Glutamatergic neuron (in vitro differentiated cells): ENCODE results near the gene LRP4. TPM values are rescaled to one million over a fixed set of nuclear protein-coding genes. Genes with fewer than 3 reads are reported as not detected.

Source experiments
- DNase-seq: peaks from one replicate; pipeline ENCODE4 v3.0.0; 2022
- H3K27ac Mint-ChIP-seq: one replicate; pipeline ENCODE4 v1.8.0; 2020; ENCODE audit warnings: mild to moderate bottlenecking, mixed read lengths, inconsistent platforms; ENCODE audit not compliant: unreplicated experiment
- H3K27me3 Mint-ChIP-seq: one replicate; pipeline ENCODE4 v1.8.0; 2020; ENCODE audit warnings: mild to moderate bottlenecking, moderate library complexity, mixed read lengths, inconsistent platforms; ENCODE audit not compliant: unreplicated experiment
- H3K36me3 Mint-ChIP-seq: one replicate; pipeline ENCODE4 v1.8.0; 2020; ENCODE audit warnings: mild to moderate bottlenecking, mixed read lengths, inconsistent platforms; ENCODE audit not compliant: unreplicated experiment
- H3K4me1 Mint-ChIP-seq: one replicate; pipeline ENCODE4 v1.8.0; 2020; ENCODE audit warnings: mild to moderate bottlenecking, low read depth, mixed read lengths, inconsistent platforms; ENCODE audit not compliant: unreplicated experiment
- H3K4me3 Mint-ChIP-seq: one replicate; pipeline ENCODE4 v1.8.0; 2020; ENCODE audit warnings: mild to moderate bottlenecking, mixed read lengths, inconsistent platforms; ENCODE audit not compliant: unreplicated experiment
- H3K9me3 Mint-ChIP-seq: one replicate; pipeline ENCODE4 v1.8.0; 2020; ENCODE audit warnings: mild to moderate bottlenecking, moderate library complexity, mixed read lengths, inconsistent platforms; ENCODE audit not compliant: unreplicated experiment
- CTCF ChIP-seq: fragments of 200-600 bp; sonication (generic); IDR thresholded peaks from one replicate; pipeline ENCODE4 v1.5.0; 2021; ENCODE audit not compliant: partially characterized antibody, unreplicated experiment
- total RNA-seq: library from RNA; stranded (reverse); fragmentation: NEBNext Ultra II Directional; extraction: Animal tissue kit (Norgen Biotek cat#: 25700); gene quantifications from one replicate; pipeline ENCODE4 v1.2.1, GENCODE V29; 2021; ENCODE audit not compliant: unreplicated experiment

LRP4 gene
- total RNA-seq, 1 donor from 2014 or later = 25.0 TPM

- no peak overlapping the region for H3K4me3 Mint-ChIP-seq
- no peaks in the 10 kb centered on the region for H3K27me3 Mint-ChIP-seq
- no peak for DNase-seq
- H3K36me3 Mint-ChIP-seq = peaks cover 5% of the 10 kb centered on the region
- no peaks in the 10 kb centered on the region for H3K4me1 Mint-ChIP-seq
- no peak overlapping the region for H3K27ac Mint-ChIP-seq
- H3K9me3 Mint-ChIP-seq = no peaks in the 10 kb centered on the region
- TF ChIP-seq CTCF = no peak
These were observed 42.7 kb upstream of the LRP4 start for GRCh38 chr11:46961041-46961440.

GRCh38 chr11:46958777-46959176 is 40.4 kb upstream of the LRP4 start:
- H3K4me1 Mint-ChIP-seq = no peaks in the 10 kb centered on the region
- no peak overlapping the region for H3K27ac Mint-ChIP-seq
- no peak for DNase-seq
- no peak for TF ChIP-seq CTCF
- no peaks in the 10 kb centered on the region for H3K36me3 Mint-ChIP-seq
- H3K4me3 Mint-ChIP-seq = no peak overlapping the region
- no peaks in the 10 kb centered on the region for H3K9me3 Mint-ChIP-seq
- H3K27me3 Mint-ChIP-seq = no peaks in the 10 kb centered on the region

- no peak for TF ChIP-seq CTCF
- Mint-ChIP-seq H3K4me3 (no peak overlapping the region), H3K27ac (no peak overlapping the region)
These were observed 34.7 kb upstream of the LRP4 start for GRCh38 chr11:46953093-46953492.

GRCh38 chr11:46952553-46952952 is 34.2 kb upstream of the LRP4 start:
- no peak for TF ChIP-seq CTCF
- no peak overlapping the region for H3K27ac Mint-ChIP-seq
- H3K4me1 Mint-ChIP-seq = peaks cover 3% of the 10 kb centered on the region
- H3K27me3 Mint-ChIP-seq = no peaks in the 10 kb centered on the region
- no peaks in the 10 kb centered on the region for H3K36me3 Mint-ChIP-seq
- no peaks in the 10 kb centered on the region for H3K9me3 Mint-ChIP-seq
- H3K4me3 Mint-ChIP-seq = no peak overlapping the region
- DNase-seq = no peak

More at GRCh38 chr11:46953093-46953492, 34.7 kb upstream of the LRP4 start:
- peaks cover under 1% of the 10 kb centered on the region for H3K4me1 Mint-ChIP-seq
- H3K9me3 Mint-ChIP-seq = no peaks in the 10 kb centered on the region
- no peaks in the 10 kb centered on the region for H3K27me3 Mint-ChIP-seq
- H3K36me3 Mint-ChIP-seq = no peaks in the 10 kb centered on the region
- DNase-seq = no peak

- TF ChIP-seq CTCF = no peak
- Mint-ChIP-seq H3K4me3 (no peak overlapping the region), H3K4me1 (peaks cover 7% of the 10 kb centered on the region), H3K27ac (no peak overlapping the region), H3K36me3 (no peaks in the 10 kb centered on the region), H3K27me3 (no peaks in the 10 kb centered on the region), H3K9me3 (no peaks in the 10 kb centered on the region)
- DNase-seq = no peak
These were observed 33.5 kb upstream of the LRP4 start for GRCh38 chr11:46951864-46952263.
